DMS 273 (cell line): ENCODE data around the gene CCT7.

Source experiments
- DNase-seq: peaks from one replicate; lab custom pipeline; 2025; ENCODE audit not compliant: unreplicated experiment; lab: John Stamatoyannopoulos, UW

The CCT7 gene

GRCh38 chr2:73266061-73266901 lies 32.2 kb downstream of the CCT7 start:
- no peak for DNase-seq

- DNase-seq: no peak
Measured at GRCh38 chr2:73267008-73267407, 32.9 kb downstream of the CCT7 start.

GRCh38 chr2:73268366-73268829 lies 34.3 kb downstream of the CCT7 start:
- DNase-seq: no peak

- peak; percentile 82 for DNase-seq
Measured at GRCh38 chr2:73268830-73269685, 35.0 kb downstream of the CCT7 start.

GRCh38 chr2:73269686-73270465 lies 35.8 kb downstream of the CCT7 start:
- DNase-seq: no peak

- no peak for DNase-seq
Measured at GRCh38 chr2:73272270-73272669, 38.2 kb downstream of the CCT7 start.

GRCh38 chr2:73279852-73280251 lies 45.7 kb downstream of the CCT7 start:
- DNase-seq: no peak

- no peak for DNase-seq
Measured at GRCh38 chr2:73281244-73281643, 47.1 kb downstream of the CCT7 start.

GRCh38 chr2:73282924-73283544 lies 48.9 kb downstream of the CCT7 start:
- peak; percentile 36 for DNase-seq

GRCh38 chr2:73283545-73284295 lies 49.6 kb downstream of the CCT7 start:
- DNase-seq: peak; percentile 69

- peak; percentile 92 for DNase-seq
Measured at GRCh38 chr2:73284296-73285158, 50.4 kb downstream of the CCT7 start, which contains the start of gene FBXO41. Gene FBXO41 (minus strand): TSS chr2:73284478. CDS start chr2:73269630, 14,848 bp downstream.

- peak; percentile 73 for DNase-seq
Measured at GRCh38 chr2:73285159-73285739, 51.1 kb downstream of the CCT7 start.

GRCh38 chr2:73286134-73286655 lies 52.1 kb downstream of the CCT7 start:
- DNase-seq: no peak

- peak; percentile 25 for DNase-seq
Measured at GRCh38 chr2:73289304-73289703, 55.2 kb downstream of the CCT7 start.

- DNase-seq: peak; percentile 85
Measured at GRCh38 chr2:73290049-73290839, 56.1 kb downstream of the CCT7 start.

GRCh38 chr2:73291093-73291460 lies 57.0 kb downstream of the CCT7 start:
- peak; percentile 86 for DNase-seq

GRCh38 chr2:73291461-73292315 lies 57.6 kb downstream of the CCT7 start:
- DNase-seq: peak; percentile 81
